K562 (cell line): ENCODE measurements around the gene AGPAT4. TPM values are rescaled to one million over a fixed set of nuclear protein-coding genes. Genes with fewer than 3 reads are reported as not detected.

Experiments
- ATAC-seq: fragments of 200-7000 bp; cut with Tn5 transposase; 3 replicates; pipeline ENCODE4 v1.9.1; 2020; ENCODE audit warnings: moderate library complexity
- BruUV-seq: library from RNA; stranded (reverse); fragments of 400-500 nt; replicated peaks from 2 replicates; lab custom pipeline; 2021; lab: Mats Ljungman, UMichigan
- CTCF ChIA-PET: fragments of 300-600 bp; formaldehyde crosslinking; extraction: SDS; loops from one replicate; lab custom pipeline; 2021; ENCODE audit warnings: low intra/inter-chr PET ratio; lab: Yijun Ruan, JAX
- POLR2A ChIA-PET: fragments of 300-600, 350-650 bp; sonication (Branson Sonifier 250); formaldehyde crosslinking; extraction: SDS; loops from one replicate; lab custom pipeline; 2021; ENCODE audit warnings: antibody characterized with exemption, inconsistent platforms; lab: Yijun Ruan, JAX
- DNase-seq, 4 experiments: peaks; one replicate each; pipeline versions ENCODE4 v3.0.0 to v3.0.0-alpha.2; 2011 to 2018; ENCODE audit warnings: low spot score in 3 of 4, mixed read lengths in 3 of 4; ENCODE audit errors: extremely low read depth in 1 of 4
- FAIRE-seq: peaks from 2 replicates; lab custom pipeline; 2011; peaks lifted over from hg19 to GRCh38; lab: Jason Lieb, UNC
- H2AFZ ChIP-seq: 2 replicates; pipeline ENCODE4 v1.6.0; 2011; ENCODE audit warnings: low read depth, low read length, control low read depth, inconsistent platforms
- H3K27ac ChIP-seq: fragments of 200-600 bp; 3 replicates; pipeline ENCODE4 v1.8.0; 2011; ENCODE audit warnings: low read depth, mild to moderate bottlenecking, control low read depth, inconsistent platforms, low read length, moderate library complexity, mixed read lengths; ENCODE audit errors: extremely low read depth
- H3K27me3 ChIP-seq, 2 experiments: fragments of 300-600 bp in 1 of 2; 2 replicates in 1 of 2; 3 replicates in 1 of 2; pipeline versions ENCODE4 v1.6.0 to v1.8.0; 2011; ENCODE audit warnings: inconsistent platforms in 2 of 2, low read length in 2 of 2, mild to moderate bottlenecking in 1 of 2, mixed read lengths in 1 of 2, moderate library complexity in 1 of 2; ENCODE audit not compliant: control insufficient read depth in 2 of 2, insufficient read depth in 2 of 2
- H3K36me3 ChIP-seq: fragments of 300-600 bp; 3 replicates; pipeline ENCODE4 v1.8.0; 2011; ENCODE audit warnings: mild to moderate bottlenecking, low read length, inconsistent platforms; ENCODE audit not compliant: control insufficient read depth, insufficient read depth
- H3K4me1 ChIP-seq, 2 experiments: fragments of 200-600 bp in 1 of 2; replicated peaks in 1 of 2; 2 replicates in 1 of 2; 3 replicates in 1 of 2; pipeline versions ENCODE4 v1.5.1 to v1.8.0; 2011; ENCODE audit warnings: inconsistent platforms in 2 of 2, low read length in 2 of 2, mild to moderate bottlenecking in 1 of 2, mixed read lengths in 1 of 2, moderate library complexity in 1 of 2; ENCODE audit not compliant: control insufficient read depth in 2 of 2, insufficient read depth in 2 of 2
- H3K4me2 ChIP-seq: 2 replicates; pipeline ENCODE4 v1.6.1; 2011; ENCODE audit warnings: low read length, control low read depth, inconsistent platforms, mixed read lengths; ENCODE audit not compliant: insufficient read depth
- H3K4me3 ChIP-seq: fragments of 200-600 bp; sonication (generic), shearing (Covaris generic); 2 replicates; pipeline ENCODE4 v1.5.1; 2016; ENCODE audit warnings: control low read depth, inconsistent platforms
- H3K79me2 ChIP-seq: fragments of 200-600 bp; 3 replicates; pipeline ENCODE4 v1.8.0; 2011; ENCODE audit warnings: low read length, inconsistent platforms; ENCODE audit not compliant: control insufficient read depth, insufficient read depth
- H3K9ac ChIP-seq, 2 experiments: 2 replicates each; pipeline versions ENCODE4 v1.6.0 to v1.6.1; 2011; ENCODE audit warnings: low read depth in 2 of 2, low read length in 2 of 2, control low read depth in 1 of 2, inconsistent platforms in 1 of 2, mild to moderate bottlenecking in 1 of 2, mixed read lengths in 1 of 2; ENCODE audit not compliant: insufficient read depth in 1 of 2
- H3K9me1 ChIP-seq: one replicate; pipeline ENCODE4 v1.6.0; 2011; ENCODE audit warnings: inconsistent platforms, mild to moderate bottlenecking, low read length, moderate library complexity; ENCODE audit not compliant: control insufficient read depth, insufficient read depth
- H3K9me3 ChIP-seq: replicated peaks from 2 replicates; pipeline ENCODE4 v1.5.1; 2011; ENCODE audit warnings: low read depth, low read length, inconsistent platforms; ENCODE audit not compliant: control insufficient read depth, insufficient read depth
- H4K20me1 ChIP-seq: replicated peaks from 2 replicates; pipeline ENCODE4 v1.6.1; 2011; ENCODE audit warnings: low read length, inconsistent platforms, mixed read lengths; ENCODE audit not compliant: control insufficient read depth, insufficient read depth
- CC2D1A ChIP-seq: fragments of 450-650 bp; IDR thresholded peaks from 2 replicates; pipeline ENCODE4 v1.6.1; 2017; ENCODE audit warnings: mild to moderate bottlenecking
- HDGF ChIP-seq: fragments of 450-650 bp; IDR thresholded peaks from 2 replicates; pipeline ENCODE4 v1.6.1; 2016
- KAT2B ChIP-seq: IDR thresholded peaks from one replicate; pipeline ENCODE4 v1.6.1; 2012; ENCODE audit warnings: low read depth, mild to moderate bottlenecking, control low read depth, inconsistent platforms, low read length, moderate library complexity
- MAZ ChIP-seq, 2 experiments: fragments of 450-650 bp in 1 of 2; sonication (generic) in 1 of 2; formaldehyde crosslinking; IDR thresholded peaks in 1 of 2; conservative IDR thresholded peaks in 1 of 2; 2 replicates each; pipeline versions ENCODE4 v1.4.0 to v1.5.0; 2020; ENCODE audit warnings: mild to moderate bottlenecking in 1 of 2, missing genetic modification reagents in 1 of 2
- POLR3A ChIP-seq: IDR thresholded peaks from 2 replicates; pipeline ENCODE4 v1.6.1; 2011; ENCODE audit warnings: borderline replicate concordance, mild to moderate bottlenecking, moderate library complexity; ENCODE audit not compliant: insufficient read length, insufficient read depth; ENCODE audit errors: extremely low read depth
- SMAD4 ChIP-seq: fragments of 250-450 bp; sonication (Bioruptor Pico); conservative IDR thresholded peaks from 2 replicates; pipeline ENCODE4 v1.8.0; 2021; ENCODE audit warnings: inconsistent platforms, mild to moderate bottlenecking, moderate library complexity
- STAT5B ChIP-seq: fragments of 250-450 bp; sonication (Bioruptor Pico); IDR thresholded peaks from 2 replicates; pipeline ENCODE4 v1.8.0; 2021; ENCODE audit warnings: mild to moderate bottlenecking, inconsistent platforms
- ZBTB1 ChIP-seq: sonication (generic); formaldehyde crosslinking; IDR thresholded peaks from 2 replicates; pipeline ENCODE4 v1.8.1; 2023; ENCODE audit warnings: missing genetic modification reagents, low read depth, mild to moderate bottlenecking, borderline replicate concordance
- ZNF282 ChIP-seq: sonication (generic); formaldehyde crosslinking; IDR thresholded peaks from 2 replicates; pipeline ENCODE4 v1.8.1; 2023; ENCODE audit warnings: missing genetic modification reagents
- ZNF431 ChIP-seq: sonication (generic); formaldehyde crosslinking; IDR thresholded peaks from 2 replicates; pipeline ENCODE4 v1.8.0; 2022; ENCODE audit warnings: mild to moderate bottlenecking, missing genetic modification reagents
- ZNF507 ChIP-seq: conservative IDR thresholded peaks from 2 replicates; pipeline ENCODE4 v1.6.1; 2017; ENCODE audit warnings: missing genetic modification characterization, missing compliant biosample characterization
- WGBS: fragments of 100-300 bp; shearing (Covaris generic); methylation state at CpG from one replicate; pipeline ENCODE4 v1.1.6; 2016; ENCODE audit warnings: low coverage, mixed read lengths; ENCODE audit not compliant: insufficient coverage; ENCODE audit errors: missing lambda C conversion rate; 5-methylcytosine and 5-hydroxymethylcytosine counted together
- in situ Hi-C: fragments of 300-500 bp; cut with MboI; formaldehyde crosslinking; loops from 4 replicates; pipeline ENCODE4 v1.15.0; 2018; ENCODE audit warnings: inconsistent platforms, mixed read lengths
- intact Hi-C: fragments of 100-400 bp; cut with micrococcal nuclease; formaldehyde crosslinking; loops from 2 replicates; pipeline ENCODE4 v1.14.2; 2022
- polyA plus RNA-seq, 8 experiments: library from polyadenylated mRNA; depleted of rRNA in 4 of 8; stranded (reverse) in 5 of 8; unstranded in 3 of 8; fragments of >200 nt; fragmentation: Nextera tagmentation in 2 of 8; fragmentation: Illumina TruSeq in 1 of 8; extraction: Ambion mirVana in 2 of 8; extraction: Trizol in 1 of 8; gene quantifications; 2 replicates each; pipeline versions ENCODE4 v1.2.1 to v1.2.3, GENCODE V29; 2011 to 2014; ENCODE audit warnings: inconsistent platforms in 1 of 8, missing spikeins in 1 of 8
- total RNA-seq, 7 experiments: library from RNA; depleted of rRNA in 6 of 7; stranded (reverse); fragments of >200 nt in 6 of 7; fragmentation: Illumina TruSeq in 2 of 7; extraction: Trizol in 2 of 7; gene quantifications; 2 replicates each; pipeline versions ENCODE4 v1.2.1 to v1.2.3, GENCODE V29; 2011 to 2021; ENCODE audit warnings: low replicate concordance in 1 of 7
- TF ChIP-seq, protein P1 (sequence below), 2 experiments: fragments of 450-650 bp in 1 of 2; sonication (generic) in 1 of 2; formaldehyde crosslinking; conservative IDR thresholded peaks; 2 replicates each; pipeline versions ENCODE4 v1.4.0 to v1.8.1; 2020 to 2022; ENCODE audit warnings: mild to moderate bottlenecking in 1 of 2, missing genetic modification reagents in 1 of 2
- TF ChIP-seq, protein P2 (sequence below): fragments of 450-650 bp; formaldehyde crosslinking; IDR thresholded peaks from 2 replicates; pipeline ENCODE4 v1.4.0; 2022; ENCODE audit warnings: missing genetic modification characterization
- TF ChIP-seq, protein P3 (sequence below): fragments of 250-450 bp; sonication (Bioruptor Pico); IDR thresholded peaks from 2 replicates; pipeline ENCODE4 v1.5.0; 2021; ENCODE audit warnings: mild to moderate bottlenecking, moderate library complexity
- TF ChIP-seq, protein P4 (sequence below): fragments of 250-450 bp; sonication (Bioruptor Pico); IDR thresholded peaks from 2 replicates; pipeline ENCODE4 v1.8.0; 2021; ENCODE audit warnings: borderline replicate concordance, mild to moderate bottlenecking, moderate library complexity; ENCODE audit not compliant: poor library complexity, severe bottlenecking

The AGPAT4 gene
- total and polyA plus RNA-seq, 9 of the 15 experiments (the other 6 are each of a cell fraction or from before 2014, with no cell fraction given), result 2.2 to 15.0 (median 5.7) TPM

DNA sequence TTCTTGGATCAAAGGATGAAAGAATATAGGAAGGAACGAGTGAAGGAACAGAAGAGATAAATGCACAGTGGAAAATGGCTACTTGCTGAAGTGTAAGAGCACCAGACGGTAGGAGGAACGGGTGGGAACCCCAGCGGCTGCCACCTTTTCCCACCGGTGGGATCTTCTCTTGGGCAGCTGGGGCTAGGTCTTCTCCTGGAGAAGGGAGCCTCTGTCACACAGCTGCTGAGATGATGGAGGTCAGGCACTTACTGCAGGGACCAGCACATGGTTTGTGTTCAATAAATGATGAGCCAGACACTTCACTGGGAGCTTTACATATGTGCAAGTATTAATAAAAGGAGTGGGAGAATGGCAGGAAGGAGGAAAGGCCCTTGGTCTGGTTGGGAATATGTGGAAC is 123.7 kb downstream of the AGPAT4 start:
- in situ Hi-C loops (no loop called here), intact Hi-C loops (loop anchor here (5.0 kb wide), 3 partner anchors 117 to 418 kb away; no protein-coding TSS in a partner anchor)
- Histone ChIP-seq H3K9me3 (no peaks in the 10 kb centered on the region), H2AFZ (no peak overlapping the region), H3K36me3 (no peaks in the 10 kb centered on the region), H3K27me3 (peaks cover 0 to 5% of the 10 kb centered on the region in 2 experiments; a peak in 1 of 5 replicates), H3K79me2 (no peaks in the 10 kb centered on the region), H4K20me1 (no peaks in the 10 kb centered on the region), H3K9ac (no peak overlapping the region), H3K27ac (no peak overlapping the region), H3K4me3 (no peak overlapping the region), H3K4me1 (peaks cover 12 to 40% of the 10 kb centered on the region in 2 experiments; a peak in 4 of 5 replicates), H3K4me2 (no peak overlapping the region; the same call in 1 of the 2 replicates), H3K9me1 (no peaks in the 10 kb centered on the region)
- CTCF ChIA-PET, result no interaction called here
- no peak for FAIRE-seq
- no peak for ATAC-seq
- DNase-seq, result no peak
- BruUV-seq, result no TSS peak
- POLR2A ChIA-PET, result interaction anchor here (1.2 to 1.6 kb wide), 5 partner anchors 10 to 17 kb away, joined by 4 to 10 read pairs (median 5); no protein-coding TSS in a partner anchor
- WGBS, result 29% methylated on average over 5 of the region's 5 CpGs
- TF ChIP-seq HDGF (no peak), ZNF507 (tag) (no peak), ZBTB1 (CRISPR knock-in tag) (no peak), STAT5B (CRISPR knock-in tag) (no peak), MAZ (CRISPR knock-in tag; conservative IDR thresholded peaks at IDR 0.05 in 1 of 2, IDR thresholded peaks at IDR 0.05 in 1 of 2) (no peak), CC2D1A (no peak), ZNF282 (no peak), KAT2B (no peak), SMAD4 (CRISPR knock-in tag) (no peak), ZNF431 (CRISPR knock-in tag) (no peak), POLR3A (no peak)
- TF ChIP-seq, protein P1, sequence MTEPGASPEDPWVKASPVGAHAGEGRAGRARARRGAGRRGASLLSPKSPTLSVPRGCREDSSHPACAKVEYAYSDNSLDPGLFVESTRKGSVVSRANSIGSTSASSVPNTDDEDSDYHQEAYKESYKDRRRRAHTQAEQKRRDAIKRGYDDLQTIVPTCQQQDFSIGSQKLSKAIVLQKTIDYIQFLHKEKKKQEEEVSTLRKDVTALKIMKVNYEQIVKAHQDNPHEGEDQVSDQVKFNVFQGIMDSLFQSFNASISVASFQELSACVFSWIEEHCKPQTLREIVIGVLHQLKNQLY (CRISPR knock-in tag; conservative IDR thresholded peaks at IDR 0.05), result no peak
- TF ChIP-seq, protein P2, sequence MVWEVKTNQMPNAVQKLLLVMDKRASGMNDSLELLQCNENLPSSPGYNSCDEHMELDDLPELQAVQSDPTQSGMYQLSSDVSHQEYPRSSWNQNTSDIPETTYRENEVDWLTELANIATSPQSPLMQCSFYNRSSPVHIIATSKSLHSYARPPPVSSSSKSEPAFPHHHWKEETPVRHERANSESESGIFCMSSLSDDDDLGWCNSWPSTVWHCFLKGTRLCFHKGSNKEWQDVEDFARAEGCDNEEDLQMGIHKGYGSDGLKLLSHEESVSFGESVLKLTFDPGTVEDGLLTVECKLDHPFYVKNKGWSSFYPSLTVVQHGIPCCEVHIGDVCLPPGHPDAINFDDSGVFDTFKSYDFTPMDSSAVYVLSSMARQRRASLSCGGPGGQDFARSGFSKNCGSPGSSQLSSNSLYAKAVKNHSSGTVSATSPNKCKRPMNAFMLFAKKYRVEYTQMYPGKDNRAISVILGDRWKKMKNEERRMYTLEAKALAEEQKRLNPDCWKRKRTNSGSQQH (CRISPR knock-in tag), result no peak
- TF ChIP-seq, protein P3, sequence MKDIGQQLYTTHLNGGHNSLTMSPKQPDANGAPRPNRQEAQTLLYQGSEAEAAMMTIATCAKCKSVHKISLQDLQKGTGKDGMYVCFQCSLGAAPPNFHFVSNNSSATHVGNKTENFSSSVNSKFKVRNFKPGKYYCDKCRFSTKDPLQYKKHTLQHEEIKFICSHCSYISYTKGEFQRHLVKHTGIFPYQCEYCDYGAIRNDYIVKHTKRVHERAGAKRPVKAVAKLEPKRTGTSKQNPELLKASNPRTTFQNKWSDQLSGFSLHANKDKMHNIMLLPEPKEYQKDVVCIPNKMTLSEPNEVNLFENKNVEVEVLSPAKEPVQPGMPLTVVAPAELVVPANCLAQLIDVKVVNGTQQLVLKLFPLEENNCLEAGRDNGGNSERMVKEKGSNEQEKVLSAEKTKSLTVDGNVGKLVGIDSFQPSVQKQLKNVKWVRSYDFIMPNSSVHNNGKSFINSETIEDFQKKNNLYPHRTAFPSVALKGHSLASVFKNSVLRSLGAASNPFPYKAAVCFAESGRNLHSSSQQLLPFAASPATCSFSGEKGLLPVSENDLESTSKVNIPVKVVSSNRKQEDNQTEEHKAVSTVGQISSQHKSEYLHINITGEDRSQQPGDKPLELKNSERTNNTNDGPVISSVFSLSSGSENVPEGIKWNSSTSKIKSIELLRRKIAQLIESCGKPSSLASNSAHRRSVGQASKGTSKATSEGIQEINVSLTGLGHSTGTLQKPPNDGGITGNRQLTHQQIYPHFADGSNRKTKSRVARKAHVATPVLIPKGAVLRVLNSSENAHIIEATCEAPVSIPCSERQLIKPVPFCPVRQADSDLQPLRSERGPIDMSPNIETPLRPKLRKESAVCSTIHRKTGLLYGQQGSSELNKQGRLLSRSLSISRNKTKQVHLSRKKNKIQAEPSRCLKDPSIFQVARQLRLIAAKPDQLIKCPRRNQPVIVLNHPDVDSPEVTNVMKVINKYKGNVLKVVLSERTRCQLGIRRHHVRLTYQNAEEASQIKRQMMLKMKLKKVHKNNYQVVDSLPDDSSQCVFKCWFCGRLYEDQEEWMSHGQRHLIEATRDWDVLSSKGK (CRISPR knock-in tag), result no peak
- TF ChIP-seq, protein P4, sequence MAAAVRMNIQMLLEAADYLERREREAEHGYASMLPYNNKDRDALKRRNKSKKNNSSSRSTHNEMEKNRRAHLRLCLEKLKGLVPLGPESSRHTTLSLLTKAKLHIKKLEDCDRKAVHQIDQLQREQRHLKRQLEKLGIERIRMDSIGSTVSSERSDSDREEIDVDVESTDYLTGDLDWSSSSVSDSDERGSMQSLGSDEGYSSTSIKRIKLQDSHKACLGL (CRISPR knock-in tag), result no peak
